OCI-LY7 (cell line): ENCODE results near the gene CELF4.

Experiments used
- CTCF ChIP-seq: fragments of 200-600 bp; sonication (generic); conservative IDR thresholded peaks from 2 replicates; pipeline ENCODE4 v1.5.1; 2014; ENCODE audit warnings: mild to moderate bottlenecking, antibody characterized with exemption, low read length, moderate library complexity, mixed read lengths
- EZH2phosphoT487 ChIP-seq: fragments of 200-600 bp; sonication (generic); IDR thresholded peaks from 2 replicates; pipeline ENCODE4 v1.6.1; 2018; ENCODE audit warnings: low read depth, borderline replicate concordance, mild to moderate bottlenecking, mixed run types, antibody characterized with exemption, low read length, moderate library complexity, mixed read lengths

GRCh38 chr18:37259711-37260110 lies 305.9 kb downstream of the CELF4 start:
- TF ChIP-seq CTCF = no peak
- TF ChIP-seq EZH2phosphoT487 = no peak
